ENCODE data around the gene RNF31.

DNA sequence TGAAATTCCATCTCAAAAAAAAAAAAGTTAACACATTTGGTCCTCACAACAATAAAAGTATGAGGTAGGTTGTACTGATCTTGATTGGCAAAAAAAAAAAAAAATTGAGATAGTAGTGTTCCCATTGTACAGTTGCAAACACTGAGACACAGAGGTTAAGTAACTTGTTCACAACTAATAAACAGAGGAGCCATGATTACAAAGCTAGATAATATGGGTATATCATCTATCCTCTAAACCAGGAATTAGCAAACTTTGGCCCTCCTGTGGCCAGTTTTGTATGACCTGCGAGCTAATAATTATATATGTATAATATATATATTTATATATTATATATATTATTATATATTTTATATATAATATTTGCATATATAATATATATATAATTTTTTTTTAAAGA lies 13.6 kb upstream of the RNF31 start:
- no peak for TF ChIP-seq YY1 (IDR thresholded peaks at IDR 0.05; ENCODE audit: insufficient read depth, insufficient read length)
- no peak for TF ChIP-seq SUZ12 (IDR thresholded peaks at IDR 0.05; ENCODE audit: extremely low read depth, insufficient read depth, insufficient read length)
- TF ChIP-seq ZNF274 (IDR thresholded peaks at IDR 0.05; ENCODE audit: low read depth, low read length): no peak

Data from NT2/D1 (cell line).